GM23338 (cell line): ENCODE measurements around the gene ITSN2. TPM values are rescaled to one million over a fixed set of nuclear protein-coding genes. Genes with fewer than 3 reads are reported as not detected.

Experiments
- ATAC-seq: fragments of 200-7000 bp; cut with Tn5 transposase; 3 replicates; pipeline ENCODE4 v1.9.1; 2020
- DNase-seq: peaks from one replicate; pipeline ENCODE4 v3.0.0-alpha.2; 2015; ENCODE audit warnings: low spot score
- H2AFZ ChIP-seq: fragments of 200-600 bp; sonication (generic); 2 replicates; pipeline ENCODE4 v1.8.0; 2016; ENCODE audit warnings: antibody characterized with exemption, mild to moderate bottlenecking, moderate library complexity
- H3F3A ChIP-seq: fragments of 200-600 bp; sonication (generic); replicated peaks from 2 replicates; pipeline ENCODE4 v1.8.0; 2017; ENCODE audit warnings: antibody characterized with exemption, mixed run types, low read depth
- H3K27ac ChIP-seq: fragments of 200-600 bp; sonication (generic); 2 replicates; pipeline ENCODE4 v1.6.1; 2016; ENCODE audit warnings: low read depth
- H3K27me3 ChIP-seq: fragments of 200-600 bp; sonication (generic); 2 replicates; pipeline ENCODE4 v1.8.0; 2016; ENCODE audit warnings: mild to moderate bottlenecking, mixed run types, moderate library complexity; ENCODE audit not compliant: insufficient read depth
- H3K36me3 ChIP-seq: fragments of 200-600 bp; sonication (generic); 2 replicates; pipeline ENCODE4 v1.8.0; 2016; ENCODE audit warnings: mild to moderate bottlenecking; ENCODE audit not compliant: insufficient read depth
- H3K4me1 ChIP-seq: fragments of 200-600 bp; sonication (generic); 2 replicates; pipeline ENCODE4 v1.8.0; 2016; ENCODE audit warnings: mild to moderate bottlenecking, moderate library complexity; ENCODE audit not compliant: insufficient read depth
- H3K4me2 ChIP-seq: fragments of 200-600 bp; sonication (generic); 2 replicates; pipeline ENCODE4 v1.7.1; 2017; ENCODE audit warnings: mixed run types
- H3K4me3 ChIP-seq: fragments of 200-600 bp; sonication (generic); 2 replicates; pipeline ENCODE4 v1.6.1; 2016; ENCODE audit warnings: mixed run types
- H3K79me2 ChIP-seq: fragments of 200-600 bp; sonication (generic); replicated peaks from 2 replicates; pipeline ENCODE4 v1.8.0; 2017; ENCODE audit warnings: mild to moderate bottlenecking; ENCODE audit not compliant: insufficient read depth
- H3K9me2 ChIP-seq: fragments of 200-600 bp; sonication (generic); 2 replicates; pipeline ENCODE4 v1.8.0; 2017; ENCODE audit not compliant: insufficient read depth
- H4K20me1 ChIP-seq: fragments of 200-600 bp; sonication (generic); replicated peaks from 2 replicates; pipeline ENCODE4 v1.8.0; 2017; ENCODE audit warnings: mild to moderate bottlenecking; ENCODE audit not compliant: insufficient read depth
- H3K27ac Mint-ChIP-seq: 2 replicates; pipeline ENCODE4 v1.8.0; 2020; ENCODE audit warnings: inconsistent platforms, mild to moderate bottlenecking, moderate library complexity, mixed read lengths
- H3K27me3 Mint-ChIP-seq: 3 replicates; pipeline ENCODE4 v1.8.0; 2022; ENCODE audit warnings: low read depth, mild to moderate bottlenecking, moderate library complexity, mixed read lengths, inconsistent platforms; ENCODE audit not compliant: insufficient read depth, poor library complexity
- H3K36me3 Mint-ChIP-seq: 3 replicates; pipeline ENCODE4 v1.8.0; 2021; ENCODE audit warnings: low read depth, mild to moderate bottlenecking, inconsistent platforms, moderate library complexity, mixed read lengths
- H3K4me1 Mint-ChIP-seq: 3 replicates; pipeline ENCODE4 v1.8.0; 2020; ENCODE audit warnings: mild to moderate bottlenecking, inconsistent platforms, mixed read lengths
- H3K4me3 Mint-ChIP-seq: 3 replicates; pipeline ENCODE4 v1.8.0; 2021; ENCODE audit warnings: moderate library complexity, mild to moderate bottlenecking, inconsistent platforms, mixed read lengths
- H3K9me3 Mint-ChIP-seq: 3 replicates; pipeline ENCODE4 v1.8.0; 2020; ENCODE audit warnings: moderate library complexity, mild to moderate bottlenecking, inconsistent platforms, mixed read lengths
- CREB1 ChIP-seq: fragments of 250-450 bp; sonication (Bioruptor Pico); IDR thresholded peaks from 2 replicates; pipeline ENCODE4 v1.5.0; 2020; ENCODE audit warnings: low read depth, mild to moderate bottlenecking, moderate library complexity
- EZH2 ChIP-seq: fragments of 200-600 bp; sonication (generic); IDR thresholded peaks from one replicate; pipeline ENCODE4 v1.8.0; 2017; ENCODE audit warnings: antibody characterized with exemption, mild to moderate bottlenecking, low read depth; ENCODE audit not compliant: unreplicated experiment
- EZH2phosphoT487 ChIP-seq: fragments of 200-600 bp; sonication (generic); IDR thresholded peaks from one replicate; pipeline ENCODE4 v1.8.1; 2018; ENCODE audit warnings: antibody characterized with exemption; ENCODE audit not compliant: unreplicated experiment
- JUNB ChIP-seq: IDR thresholded peaks from one replicate; pipeline ENCODE4 v1.6.1; 2016; ENCODE audit warnings: antibody characterized with exemption; ENCODE audit not compliant: unreplicated experiment
- NANOG ChIP-seq: IDR thresholded peaks from 2 replicates; pipeline ENCODE4 v1.6.1; 2016; ENCODE audit warnings: antibody characterized with exemption, borderline replicate concordance
- POLR2AphosphoS5 ChIP-seq: IDR thresholded peaks from 2 replicates; pipeline ENCODE4 v1.6.1; 2016; ENCODE audit warnings: antibody characterized with exemption, low read depth
- STAT1 ChIP-seq: IDR thresholded peaks from one replicate; pipeline ENCODE4 v1.6.1; 2016; ENCODE audit warnings: antibody characterized with exemption; ENCODE audit not compliant: unreplicated experiment
- ZNF114 ChIP-seq: fragments of 250-450 bp; sonication (Bioruptor Pico); IDR thresholded peaks from 2 replicates; pipeline ENCODE4 v1.5.0; 2020; ENCODE audit warnings: mild to moderate bottlenecking, moderate library complexity
- ZNF331 ChIP-seq: fragments of 250-450 bp; sonication (Bioruptor Pico); IDR thresholded peaks from 2 replicates; pipeline ENCODE4 v1.5.0; 2020; ENCODE audit warnings: low read depth, mild to moderate bottlenecking, moderate library complexity
- long read RNA-seq: library from polyadenylated mRNA; unstranded; transcript quantifications from one replicate; pipeline ENCODE4 v2.0.0, GENCODE V29; 2020; ENCODE audit not compliant: unreplicated experiment
- polyA plus RNA-seq: library from polyadenylated mRNA; unstranded; fragments of >200 nt; fragmentation: Nextera tagmentation; extraction: Ambion mirVana; gene quantifications from 2 replicates; pipeline ENCODE4 v1.2.1, GENCODE V29; 2016
- total RNA-seq: library from RNA; depleted of rRNA; stranded (reverse); fragments of >200 nt; shearing (Covaris generic); gene quantifications from 2 replicates; pipeline ENCODE4 v1.2.3, GENCODE V29; 2014; rRNA removed
- TF ChIP-seq, protein P1 (sequence below): IDR thresholded peaks from one replicate; pipeline ENCODE4 v1.6.1; 2018; ENCODE audit warnings: antibody characterized with exemption; ENCODE audit not compliant: unreplicated experiment
- TF ChIP-seq, protein P2 (sequence below): IDR thresholded peaks from 2 replicates; pipeline ENCODE4 v1.6.1; 2016; ENCODE audit warnings: antibody characterized with exemption

Gene ITSN2
- total RNA-seq (14.0 and 17.1 TPM in 2 replicates), polyA plus RNA-seq (15.5 and 17.8 TPM in 2 replicates)
- long read RNA-seq, partial matches to known transcripts: 13 of 15 reads
- long read RNA-seq, other reads (novel, unspliced or antisense): 2 of 15 reads

DNA sequence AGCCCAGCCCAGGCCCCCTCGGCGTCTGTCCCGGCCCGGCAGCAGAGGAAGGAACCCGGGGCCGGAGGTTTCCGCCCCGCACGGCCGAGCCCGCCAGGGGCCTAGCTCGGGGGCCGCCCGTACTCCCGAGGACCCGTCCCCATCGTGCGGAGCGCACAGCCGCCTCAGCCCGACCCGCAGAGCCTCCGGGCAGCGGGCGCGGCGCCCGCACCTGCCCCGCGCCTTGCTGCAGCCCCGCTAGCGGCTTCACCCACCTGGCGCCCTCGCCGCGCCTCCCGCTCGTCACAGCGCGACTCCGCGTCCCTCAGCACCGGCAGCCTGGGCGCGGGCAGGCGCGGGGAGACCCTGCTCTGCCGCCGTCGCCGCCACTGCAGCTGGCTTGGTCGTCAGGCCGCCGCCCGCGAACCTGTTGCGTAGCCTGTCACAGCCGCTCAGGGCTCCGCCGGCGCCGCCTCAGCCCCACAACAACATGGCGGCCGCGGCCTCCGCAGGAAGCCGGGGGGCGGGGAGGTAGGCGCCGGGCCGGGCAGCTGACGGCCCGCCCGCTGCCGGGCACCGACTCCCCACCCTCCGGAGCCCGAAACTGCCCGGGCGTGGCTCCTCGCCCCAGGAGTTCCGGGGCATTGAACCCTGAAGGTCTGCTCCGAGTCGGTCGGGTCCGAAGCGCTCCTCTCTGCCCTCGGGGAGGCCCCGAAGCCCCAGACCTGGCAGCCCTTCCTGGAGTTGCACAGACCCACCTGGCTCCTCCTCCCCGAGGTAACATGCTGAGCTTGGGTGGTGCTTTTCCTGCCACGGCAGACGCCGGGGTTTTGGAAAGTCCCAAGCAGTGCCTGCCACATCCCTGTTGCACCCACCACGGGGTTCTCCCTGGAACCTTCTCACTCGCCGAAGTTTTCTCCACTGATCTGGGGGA lies at the start of gene ITSN2:
TSS of gene ITSN2 (minus strand) at position 487 of the 913 bp plus-strand sequence. CDS start 32,454 bp downstream, outside the sequence.
- Histone ChIP-seq H3K4me2 (peak within 1 kb of the TSS; percentile 84), H3K9me2 (no peaks in the 10 kb centered on the region), H3K4me1 (peaks cover 14% of the 10 kb centered on the region), H3K27me3 (peaks cover 13% of the 10 kb centered on the region), H3K79me2 (0 out of 2 replicates have a peak, but pooled peaks cover under 1% of the 10 kb centered on the region), H3K36me3 (no peaks in the 10 kb centered on the region), H3F3A (0 out of 2 replicates have a peak, but pooled peaks cover 4% of the 10 kb centered on the region), H3K4me3 (peak within 1 kb of the TSS; percentile 80), H2AFZ (peak within 1 kb of the TSS; percentile 100), H3K27ac (no peak within 1 kb of the TSS), H4K20me1 (no peaks in the 10 kb centered on the region)
- Mint-ChIP-seq H3K4me1 (peaks cover 10% of the 10 kb centered on the region), H3K9me3 (no peaks in the 10 kb centered on the region), H3K27me3 (peaks cover 14% of the 10 kb centered on the region), H3K27ac (0 out of 2 replicates have a peak within 1 kb of the TSS, but pooled peaks have one; percentile 57), H3K4me3 (peak within 1 kb of the TSS; percentile 79), H3K36me3 (no peaks in the 10 kb centered on the region)
- peak; percentile 88 for ATAC-seq
- peak; percentile 89 for DNase-seq
- TF ChIP-seq EZH2phosphoT487: no peak
- TF ChIP-seq EZH2: no peak
- peak; percentile 62; the same call in 1 of the 2 replicates for TF ChIP-seq POLR2AphosphoS5
- TF ChIP-seq, protein P1, sequence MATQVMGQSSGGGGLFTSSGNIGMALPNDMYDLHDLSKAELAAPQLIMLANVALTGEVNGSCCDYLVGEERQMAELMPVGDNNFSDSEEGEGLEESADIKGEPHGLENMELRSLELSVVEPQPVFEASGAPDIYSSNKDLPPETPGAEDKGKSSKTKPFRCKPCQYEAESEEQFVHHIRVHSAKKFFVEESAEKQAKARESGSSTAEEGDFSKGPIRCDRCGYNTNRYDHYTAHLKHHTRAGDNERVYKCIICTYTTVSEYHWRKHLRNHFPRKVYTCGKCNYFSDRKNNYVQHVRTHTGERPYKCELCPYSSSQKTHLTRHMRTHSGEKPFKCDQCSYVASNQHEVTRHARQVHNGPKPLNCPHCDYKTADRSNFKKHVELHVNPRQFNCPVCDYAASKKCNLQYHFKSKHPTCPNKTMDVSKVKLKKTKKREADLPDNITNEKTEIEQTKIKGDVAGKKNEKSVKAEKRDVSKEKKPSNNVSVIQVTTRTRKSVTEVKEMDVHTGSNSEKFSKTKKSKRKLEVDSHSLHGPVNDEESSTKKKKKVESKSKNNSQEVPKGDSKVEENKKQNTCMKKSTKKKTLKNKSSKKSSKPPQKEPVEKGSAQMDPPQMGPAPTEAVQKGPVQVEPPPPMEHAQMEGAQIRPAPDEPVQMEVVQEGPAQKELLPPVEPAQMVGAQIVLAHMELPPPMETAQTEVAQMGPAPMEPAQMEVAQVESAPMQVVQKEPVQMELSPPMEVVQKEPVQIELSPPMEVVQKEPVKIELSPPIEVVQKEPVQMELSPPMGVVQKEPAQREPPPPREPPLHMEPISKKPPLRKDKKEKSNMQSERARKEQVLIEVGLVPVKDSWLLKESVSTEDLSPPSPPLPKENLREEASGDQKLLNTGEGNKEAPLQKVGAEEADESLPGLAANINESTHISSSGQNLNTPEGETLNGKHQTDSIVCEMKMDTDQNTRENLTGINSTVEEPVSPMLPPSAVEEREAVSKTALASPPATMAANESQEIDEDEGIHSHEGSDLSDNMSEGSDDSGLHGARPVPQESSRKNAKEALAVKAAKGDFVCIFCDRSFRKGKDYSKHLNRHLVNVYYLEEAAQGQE: no peak
- peak; percentile 69 for TF ChIP-seq CREB1

DNA sequence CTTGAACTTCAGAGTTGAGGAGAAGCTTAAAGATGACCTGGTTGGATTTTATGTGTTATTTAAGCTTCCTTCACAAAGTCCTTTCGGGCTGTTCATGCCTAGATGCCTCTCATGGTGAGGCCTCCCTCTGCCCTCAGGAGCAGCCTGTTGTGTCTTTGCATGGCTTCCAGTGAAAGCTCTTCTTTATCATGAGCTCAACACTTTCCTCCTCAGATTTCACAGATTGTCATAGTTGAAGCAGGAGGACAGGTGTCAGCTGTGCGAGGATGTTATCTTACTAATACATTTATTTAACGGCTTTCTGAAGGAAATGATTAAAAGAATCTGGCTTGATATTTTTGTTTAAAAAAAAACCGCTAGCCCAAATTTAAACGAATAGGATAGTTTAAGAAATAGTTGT lies 48.8 kb upstream of the ITSN2 start:
- no peak overlapping the region for H3K4me3 ChIP-seq
- H3K9me2 ChIP-seq: no peaks in the 10 kb centered on the region
- no peaks in the 10 kb centered on the region for H3K27me3 ChIP-seq
- ATAC-seq (peak; percentile 29; the same call in 1 of the 3 replicates), DNase-seq (no peak)
- no peak overlapping the region for H3K27ac Mint-ChIP-seq
- H3K4me3 Mint-ChIP-seq: no peak overlapping the region
- no peaks in the 10 kb centered on the region for H3K27me3 Mint-ChIP-seq
- no peaks in the 10 kb centered on the region for H3K9me3 Mint-ChIP-seq
- H3K79me2 ChIP-seq: no peaks in the 10 kb centered on the region
- H3K4me1 ChIP-seq: 0 out of 2 replicates have a peak, but pooled peaks cover 13% of the 10 kb centered on the region
- no peaks in the 10 kb centered on the region; the same call in 2 of the 3 replicates for H3K36me3 Mint-ChIP-seq
- H4K20me1 ChIP-seq: no peaks in the 10 kb centered on the region
- no peaks in the 10 kb centered on the region for H3K36me3 ChIP-seq
- no peaks in the 10 kb centered on the region for H3F3A ChIP-seq
- H2AFZ ChIP-seq: no peak overlapping the region
- H3K27ac ChIP-seq: no peak overlapping the region
- H3K4me2 ChIP-seq: no peak overlapping the region
- H3K4me1 Mint-ChIP-seq: peaks cover 6% of the 10 kb centered on the region
- TF ChIP-seq CREB1: no peak
- no peak for TF ChIP-seq EZH2phosphoT487
- TF ChIP-seq, protein P2, sequence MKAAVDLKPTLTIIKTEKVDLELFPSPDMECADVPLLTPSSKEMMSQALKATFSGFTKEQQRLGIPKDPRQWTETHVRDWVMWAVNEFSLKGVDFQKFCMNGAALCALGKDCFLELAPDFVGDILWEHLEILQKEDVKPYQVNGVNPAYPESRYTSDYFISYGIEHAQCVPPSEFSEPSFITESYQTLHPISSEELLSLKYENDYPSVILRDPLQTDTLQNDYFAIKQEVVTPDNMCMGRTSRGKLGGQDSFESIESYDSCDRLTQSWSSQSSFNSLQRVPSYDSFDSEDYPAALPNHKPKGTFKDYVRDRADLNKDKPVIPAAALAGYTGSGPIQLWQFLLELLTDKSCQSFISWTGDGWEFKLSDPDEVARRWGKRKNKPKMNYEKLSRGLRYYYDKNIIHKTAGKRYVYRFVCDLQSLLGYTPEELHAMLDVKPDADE: no peak
- no peak for TF ChIP-seq ZNF114 (CRISPR knock-in tag)
- no peak for TF ChIP-seq POLR2AphosphoS5
- no peak for TF ChIP-seq JUNB
- TF ChIP-seq STAT1: no peak
- no peak for TF ChIP-seq NANOG
- TF ChIP-seq, protein P1: no peak
- no peak for TF ChIP-seq ZNF331 (CRISPR knock-in tag)
- TF ChIP-seq EZH2: no peak
